Sciatic nerve (tissue), 2 donors: ENCODE data around the gene FFAR3. TPM values are rescaled to one million over a fixed set of nuclear protein-coding genes. Genes with fewer than 3 reads are reported as not detected.
A peak's percentile ranks its signal among the peaks of the same experiment; 100 is the strongest.

ENCODE experiments used
- ATAC-seq: fragments of 200-7000 bp; cut with Tn5 transposase; one replicate; pipeline ENCODE4 v1.9.1; 2020; ENCODE audit warnings: mild to moderate bottlenecking, moderate library complexity
- DNase-seq: peaks from one replicate; pipeline ENCODE4 v3.0.0-alpha.2; 2020; ENCODE audit warnings: low spot score
- intact Hi-C: fragments of 100-400 bp; cut with DNase I; formaldehyde crosslinking; loops from one replicate; pipeline ENCODE4 v1.14.2; 2022
- total RNA-seq: library from RNA; stranded (reverse); fragmentation: NEBNext Ultra II Directional; extraction: Animal tissue kit (Norgen Biotek cat#: 25700); gene quantifications from one replicate; pipeline ENCODE4 v1.2.1, GENCODE V29; 2021
- donor health status: DM: no; HTN: no; CAD: no.
- donor health status: DM: no; HTN: no; CAD: no.

The FFAR3 gene
- total RNA-seq, 1 donor from 2014 or later, result 0.76 TPM

DNA sequence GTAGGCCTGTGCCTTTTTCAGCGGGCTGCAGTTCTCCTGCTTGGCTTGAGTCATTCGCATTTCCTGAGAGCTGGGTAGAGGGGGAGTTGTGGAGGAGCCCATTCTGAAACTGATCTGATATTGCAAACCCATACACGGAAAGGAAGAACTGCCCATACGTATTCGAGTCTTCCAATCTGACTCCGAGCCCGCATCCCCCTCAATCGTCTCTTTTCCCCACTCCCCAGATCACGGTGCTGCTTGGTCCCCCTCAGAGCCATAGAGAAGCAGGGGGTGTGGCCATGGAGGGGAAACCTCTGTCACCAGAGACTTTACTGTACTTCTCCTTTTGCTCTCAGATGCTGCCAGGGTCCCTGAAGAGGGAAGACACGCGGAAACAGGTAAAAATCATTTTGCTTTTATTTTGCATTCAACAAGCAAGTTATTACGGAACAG is 29.4 kb upstream of the FFAR3 start, which contains the start of gene CD22:
Gene CD22 (plus strand): TSS at position 337 of the 435 bp plus-strand sequence. CDS start 2,854 bp downstream, outside the sequence.
- DNase-seq (no peak), ATAC-seq (no peak)
- intact Hi-C loops, result no loop called here

DNA sequence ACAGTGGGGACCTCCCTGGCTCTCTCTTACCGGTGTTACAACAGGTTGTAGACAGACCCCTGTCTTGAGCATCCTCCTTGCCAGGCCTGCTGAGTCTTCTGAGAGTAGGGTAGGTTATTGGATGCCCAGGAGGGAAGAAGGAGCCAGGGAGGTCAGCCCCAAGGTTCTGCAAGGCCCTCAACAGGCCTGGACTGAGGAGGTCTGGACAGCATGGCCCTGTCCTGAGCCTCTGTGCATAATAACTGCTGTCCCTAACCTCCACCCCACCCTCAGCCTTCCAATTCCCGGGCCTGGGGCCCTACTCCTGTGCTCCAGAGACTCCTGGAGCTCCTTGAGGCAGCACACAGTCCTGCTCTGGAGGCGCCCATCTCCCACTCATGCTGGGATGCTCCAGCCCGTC is 28.9 kb upstream of the FFAR3 start:
- ATAC-seq, result no peak
- intact Hi-C loops, result no loop called here
- DNase-seq, result no peak

DNA sequence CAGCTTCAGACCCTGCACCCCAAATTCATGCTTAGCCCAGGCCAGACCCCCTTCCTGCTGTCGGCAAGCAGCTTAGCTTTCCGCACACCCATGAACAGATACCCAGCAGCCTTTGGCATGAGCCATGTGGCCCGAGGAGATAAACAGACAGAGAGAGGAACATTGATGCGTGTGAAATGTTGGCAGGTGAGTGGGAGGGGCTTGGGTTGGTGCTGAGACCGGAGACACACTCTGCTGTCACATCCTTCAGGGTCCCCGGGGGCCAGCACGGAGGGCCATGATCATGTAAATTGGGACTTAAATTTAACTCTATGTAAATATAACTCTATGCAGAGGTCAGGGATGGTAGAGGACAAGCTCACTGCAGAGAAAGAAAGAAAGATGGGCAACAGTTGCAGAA is 27.8 kb upstream of the FFAR3 start:
- ATAC-seq (no peak), DNase-seq (no peak)
- intact Hi-C loops, result no loop called here

DNA sequence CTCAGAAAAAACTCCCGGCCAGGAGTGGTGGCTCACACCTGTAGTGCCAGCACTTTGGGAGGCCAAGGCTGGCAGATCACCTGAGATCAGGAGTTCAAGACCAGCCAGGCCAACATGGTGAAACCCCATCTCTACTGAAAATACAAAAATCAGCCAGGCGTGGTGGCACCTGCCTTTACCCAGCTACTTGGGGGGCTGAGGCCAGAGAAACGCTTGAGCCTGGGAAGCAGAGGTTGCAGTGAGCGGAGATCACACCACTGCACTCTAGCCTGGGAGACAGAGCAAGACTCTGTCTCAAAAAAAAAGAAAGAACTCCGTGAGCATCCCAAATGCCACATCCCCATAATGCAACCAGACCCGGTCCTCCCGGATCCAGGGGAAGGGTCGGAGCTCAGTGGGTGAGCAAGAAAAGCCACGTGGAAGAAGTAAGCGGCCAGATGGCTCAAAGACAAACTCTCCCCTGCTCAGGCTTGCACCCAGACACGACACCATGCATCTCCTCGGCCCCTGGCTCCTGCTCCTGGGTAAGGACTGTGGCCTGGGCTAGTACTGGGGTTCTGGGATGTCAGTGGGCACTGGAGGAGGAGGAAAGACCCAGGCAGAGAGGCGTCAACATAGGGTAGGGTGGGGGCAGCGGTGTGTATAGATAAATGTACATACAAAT is 26.6 kb upstream of the FFAR3 start:
- no peak for ATAC-seq
- intact Hi-C loops, result no loop called here

DNA sequence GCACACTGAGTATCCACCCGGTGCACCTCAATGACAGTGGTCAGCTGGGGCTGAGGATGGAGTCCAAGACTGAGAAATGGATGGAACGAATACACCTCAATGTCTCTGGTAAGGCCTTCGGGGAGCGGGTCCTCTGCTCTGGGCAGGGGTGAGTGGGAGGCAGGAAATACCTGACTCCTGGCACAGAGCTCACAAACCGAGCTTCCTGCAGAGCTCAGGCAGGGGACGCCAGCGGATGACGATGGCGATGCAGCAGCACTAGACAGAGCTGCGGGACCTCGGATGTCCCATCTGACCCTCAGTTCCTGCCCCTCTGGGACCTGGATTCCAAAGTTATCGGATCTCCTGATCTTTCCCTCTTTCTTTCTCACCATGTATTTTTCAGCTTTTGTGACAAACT is 25.4 kb upstream of the FFAR3 start:
- ATAC-seq (no peak), DNase-seq (no peak)
- intact Hi-C loops, result no loop called here

More for the DNA sequence above, 26.6 kb upstream of the FFAR3 start:
- DNase-seq, result no peak

DNA sequence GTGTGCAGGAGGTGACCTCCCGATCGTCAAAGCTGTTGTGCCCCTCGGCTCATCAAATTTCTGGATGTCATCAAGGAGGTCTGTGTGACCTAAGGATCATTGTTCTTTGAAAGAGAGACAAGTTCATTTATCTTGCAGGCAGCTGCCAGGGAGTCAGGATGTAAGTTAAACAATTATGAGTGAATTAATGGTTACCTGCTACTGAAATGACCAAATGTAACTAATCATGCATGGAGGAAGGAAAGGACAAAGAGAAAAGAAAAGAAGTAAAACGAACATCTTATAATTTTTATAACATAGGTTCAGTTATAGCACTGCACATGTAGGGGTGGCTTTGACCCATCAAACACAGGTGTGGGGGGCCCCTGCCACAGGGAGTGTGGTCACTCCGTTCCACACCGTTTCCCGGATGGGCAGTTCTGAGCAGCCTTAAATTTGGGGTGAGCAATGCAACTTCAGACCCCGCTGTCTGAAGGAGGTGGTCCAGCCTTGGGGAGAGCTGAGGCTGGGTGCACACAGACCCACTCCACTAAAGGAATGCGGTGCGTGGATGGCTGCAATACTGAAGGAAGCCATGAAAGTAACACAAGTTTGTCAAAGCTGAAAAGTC is 24.0 kb upstream of the FFAR3 start:
- ATAC-seq (no peak), DNase-seq (no peak)
- intact Hi-C loops, result no loop called here

DNA sequence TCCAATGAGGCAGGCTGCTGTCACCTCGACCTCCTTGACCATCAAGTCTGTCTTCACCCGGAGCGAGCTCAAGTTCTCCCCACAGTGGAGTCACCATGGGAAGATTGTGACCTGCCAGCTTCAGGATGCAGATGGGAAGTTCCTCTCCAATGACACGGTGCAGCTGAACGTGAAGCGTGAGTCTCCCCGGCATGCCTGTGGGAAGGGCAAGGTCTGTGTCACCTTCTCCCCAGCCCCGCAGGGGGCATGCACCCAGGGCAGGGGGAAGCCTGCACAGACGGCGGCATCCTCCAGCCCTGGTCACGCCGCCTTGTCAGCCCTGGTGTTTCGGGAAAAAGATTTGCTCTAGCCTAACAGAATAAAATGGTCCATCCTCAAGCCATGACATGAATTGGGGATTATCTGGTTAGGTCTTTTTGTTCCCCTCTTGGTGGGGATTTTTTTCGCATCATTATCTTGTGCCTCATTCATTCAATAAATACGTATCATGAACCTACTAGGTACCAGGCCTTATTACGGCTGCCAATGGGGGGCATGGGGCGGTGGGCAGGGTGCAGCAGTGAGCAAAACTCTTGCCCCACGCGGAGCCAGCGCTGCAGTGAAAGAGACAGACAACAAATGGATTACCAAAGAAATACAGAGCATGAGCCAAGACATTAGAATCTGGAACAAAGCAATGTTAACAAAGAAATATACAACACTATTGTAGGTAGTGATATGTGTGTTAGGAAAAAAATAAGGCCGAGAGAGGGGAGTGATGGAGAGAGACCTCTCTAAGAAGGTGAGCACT is 21.9 kb upstream of the FFAR3 start:
- ATAC-seq (no peak), DNase-seq (no peak)
- intact Hi-C loops, result no loop called here

DNA sequence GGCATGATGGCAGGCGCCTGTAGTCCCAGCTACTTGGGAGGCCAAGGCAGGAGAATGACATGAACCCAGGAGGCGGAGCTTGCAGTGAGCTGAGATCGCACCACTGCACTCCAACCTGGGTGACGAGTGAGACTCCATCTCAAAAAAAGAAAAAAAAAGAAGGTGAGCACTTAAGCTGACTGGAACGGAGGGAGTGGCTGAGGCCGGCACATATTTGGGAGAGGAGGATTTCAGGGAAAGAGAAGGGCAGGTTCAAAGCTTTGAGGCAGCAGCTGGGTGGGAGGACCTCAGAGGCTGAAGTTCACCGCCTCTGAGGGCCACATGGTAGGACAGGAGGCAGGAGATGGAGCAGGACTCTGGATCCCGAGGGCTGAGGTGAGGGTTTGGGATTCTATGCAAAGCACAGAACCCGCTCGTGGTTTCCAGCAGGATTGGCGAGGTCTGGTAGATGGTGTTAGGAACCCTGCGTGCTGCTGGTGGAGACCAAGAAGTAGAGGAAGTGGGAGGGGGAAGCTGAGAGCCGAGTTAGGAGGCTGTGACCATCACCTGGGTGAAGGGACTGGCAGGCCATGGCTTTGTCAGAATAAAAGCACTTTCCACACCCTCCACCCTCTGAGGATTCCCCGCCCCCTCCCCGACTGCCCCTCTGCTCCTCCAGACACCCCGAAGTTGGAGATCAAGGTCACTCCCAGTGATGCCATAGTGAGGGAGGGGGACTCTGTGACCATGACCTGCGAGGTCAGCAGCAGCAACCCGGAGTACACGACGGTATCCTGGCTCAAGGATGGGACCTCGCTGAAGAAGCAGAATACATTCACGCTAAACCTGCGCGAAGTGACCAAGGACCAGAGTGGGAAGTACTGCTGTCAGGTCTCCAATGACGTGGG is 20.9 kb upstream of the FFAR3 start:
- intact Hi-C loops, result no loop called here
- ATAC-seq, result no peak
- no peak for DNase-seq

DNA sequence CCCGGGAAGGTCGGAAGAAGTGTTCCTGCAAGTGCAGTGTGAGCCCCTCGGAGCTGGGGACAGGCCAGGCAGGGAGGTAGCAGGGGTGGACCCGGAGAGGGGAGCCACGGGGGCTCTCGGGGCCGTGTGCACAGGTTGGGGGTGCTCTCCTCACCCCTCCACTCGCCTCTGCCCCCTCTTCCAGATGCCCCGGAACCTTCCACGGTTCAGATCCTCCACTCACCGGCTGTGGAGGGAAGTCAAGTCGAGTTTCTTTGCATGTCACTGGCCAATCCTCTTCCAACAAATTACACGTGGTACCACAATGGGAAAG is 20.3 kb upstream of the FFAR3 start:
- no peak for DNase-seq
- no peak for ATAC-seq
- intact Hi-C loops, result no loop called here

DNA sequence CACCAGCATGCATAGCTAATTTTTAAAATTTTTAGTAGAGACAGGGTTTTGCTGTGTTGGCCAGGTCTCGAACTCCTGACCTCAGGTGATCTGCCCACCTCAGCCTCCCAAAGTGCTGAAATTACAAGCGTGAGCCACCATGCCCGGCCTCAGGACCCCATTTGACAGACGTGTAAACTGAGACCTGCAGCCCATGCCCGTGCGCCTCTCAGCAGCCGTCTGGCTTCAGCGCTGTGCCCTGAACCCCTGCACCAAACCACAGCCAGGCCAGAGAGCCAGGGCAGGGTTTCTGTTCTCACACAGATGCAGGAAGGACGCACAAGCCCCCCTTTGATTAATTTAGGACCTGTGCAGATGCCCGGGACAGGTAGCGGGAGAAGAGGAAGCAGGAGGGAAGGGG is 17.8 kb upstream of the FFAR3 start:
- intact Hi-C loops, result no loop called here
- no peak for DNase-seq
- ATAC-seq, result no peak

DNA sequence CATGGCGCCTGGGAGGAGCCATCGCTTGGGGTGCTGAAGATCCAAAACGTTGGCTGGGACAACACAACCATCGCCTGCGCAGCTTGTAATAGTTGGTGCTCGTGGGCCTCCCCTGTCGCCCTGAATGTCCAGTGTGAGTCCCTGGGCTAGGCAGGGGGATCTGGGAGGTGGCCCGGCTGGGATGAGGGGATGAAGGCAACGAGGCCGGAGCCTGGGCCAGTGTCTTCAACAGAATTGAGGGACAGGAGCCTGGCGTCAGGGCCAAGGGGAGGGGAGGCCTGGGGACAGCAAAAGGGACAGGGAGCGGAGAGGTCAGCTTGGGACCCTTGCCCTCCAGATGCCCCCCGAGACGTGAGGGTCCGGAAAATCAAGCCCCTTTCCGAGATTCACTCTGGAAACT is 17.3 kb upstream of the FFAR3 start:
- no peak for ATAC-seq
- DNase-seq, result no peak
- intact Hi-C loops, result no loop called here

DNA sequence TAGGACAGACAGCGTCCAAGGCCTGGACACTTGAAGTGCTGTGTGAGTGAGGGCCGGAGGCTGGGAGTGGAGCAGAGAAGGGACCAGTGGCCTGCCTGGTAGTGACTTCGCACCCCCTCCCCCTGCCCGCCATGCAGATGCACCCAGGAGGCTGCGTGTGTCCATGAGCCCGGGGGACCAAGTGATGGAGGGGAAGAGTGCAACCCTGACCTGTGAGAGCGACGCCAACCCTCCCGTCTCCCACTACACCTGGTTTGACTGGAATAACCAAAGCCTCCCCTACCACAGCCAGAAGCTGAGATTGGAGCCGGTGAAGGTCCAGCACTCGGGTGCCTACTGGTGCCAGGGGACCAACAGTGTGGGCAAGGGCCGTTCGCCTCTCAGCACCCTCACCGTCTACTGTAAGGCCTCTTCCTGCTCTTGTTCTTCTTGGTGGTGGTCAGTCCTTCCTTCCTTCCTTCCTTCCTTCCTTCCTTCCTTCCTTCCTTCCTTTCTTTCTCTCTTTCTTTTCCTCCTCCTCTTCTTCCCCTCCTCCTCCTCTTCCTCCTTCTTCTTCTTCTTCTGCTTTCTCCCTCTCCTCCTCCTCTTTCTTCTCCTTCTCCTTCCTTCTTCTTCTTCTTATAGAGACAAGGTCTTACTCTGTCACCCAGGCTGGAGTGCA is 16.6 kb upstream of the FFAR3 start:
- DNase-seq (no peak), ATAC-seq (no peak)
- intact Hi-C loops, result no loop called here

DNA sequence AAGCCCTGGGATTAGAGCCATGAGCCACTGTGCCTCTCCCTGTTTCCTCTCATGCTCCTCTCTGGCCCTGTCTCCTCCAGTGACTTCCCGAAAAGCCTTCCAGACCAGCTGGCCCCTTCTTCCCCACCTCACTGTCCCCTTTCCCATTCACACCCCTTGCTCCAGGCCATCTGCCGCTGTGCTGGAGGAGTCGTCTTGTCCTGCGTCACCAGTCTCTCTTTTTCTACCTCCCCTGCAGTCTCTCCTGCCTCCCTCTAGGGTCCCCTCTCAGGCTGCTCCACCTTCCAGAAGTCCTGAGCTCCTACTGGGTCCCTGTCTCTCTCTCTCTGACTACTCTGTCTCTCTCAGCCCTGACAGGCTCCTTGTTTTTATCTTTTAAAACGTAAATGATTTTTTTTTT is 15.8 kb upstream of the FFAR3 start:
- ATAC-seq (no peak), DNase-seq (no peak)
- intact Hi-C loops, result no loop called here

DNA sequence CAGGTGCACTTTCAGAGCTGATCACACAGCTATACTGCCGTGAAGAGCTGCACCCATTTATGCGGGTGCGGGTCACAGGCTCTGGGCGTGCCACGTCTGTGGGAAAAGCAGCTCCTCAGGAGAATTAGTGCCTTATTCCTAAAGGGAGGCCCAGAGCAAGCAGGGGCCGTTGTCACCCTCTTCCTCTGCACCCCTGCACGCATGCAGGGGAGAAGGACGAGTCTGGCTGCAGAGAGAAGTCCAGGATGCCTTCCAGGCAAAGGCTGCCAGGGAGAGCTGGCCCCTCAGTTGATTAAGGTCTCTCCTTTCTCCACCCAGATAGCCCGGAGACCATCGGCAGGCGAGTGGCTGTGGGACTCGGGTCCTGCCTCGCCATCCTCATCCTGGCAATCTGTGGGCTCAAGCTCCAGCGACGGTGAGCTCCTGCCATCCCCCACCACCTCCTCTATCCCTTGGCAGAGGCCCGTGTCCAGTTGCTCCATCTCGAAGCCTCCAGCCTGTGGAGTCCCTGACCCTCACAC is 13.7 kb upstream of the FFAR3 start:
- no peak for ATAC-seq
- peak; percentile 42 for DNase-seq
- intact Hi-C loops, result no loop called here

DNA sequence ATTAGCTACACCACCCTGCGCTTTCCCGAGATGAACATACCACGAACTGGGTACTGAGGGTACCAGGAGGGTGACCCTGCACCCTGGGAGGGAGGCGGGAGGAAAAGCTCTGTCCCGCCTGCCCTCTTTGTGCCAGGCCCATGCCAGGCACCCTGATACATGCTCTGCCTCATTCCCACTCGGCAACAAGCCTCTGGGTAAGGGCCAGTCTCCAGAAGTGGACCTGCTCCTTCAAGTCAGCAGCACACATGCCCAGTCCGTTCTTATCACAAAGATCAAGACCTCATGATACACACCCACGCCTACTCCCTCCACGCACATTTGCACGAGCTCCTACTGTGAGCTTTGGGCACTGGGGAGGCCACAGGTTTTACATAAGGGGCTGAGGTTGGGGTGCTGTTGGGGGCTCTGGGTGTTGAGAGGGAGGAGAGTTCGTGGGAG is 12.6 kb upstream of the FFAR3 start:
- intact Hi-C loops, result no loop called here
- DNase-seq (peak; percentile 34), ATAC-seq (no peak)

DNA sequence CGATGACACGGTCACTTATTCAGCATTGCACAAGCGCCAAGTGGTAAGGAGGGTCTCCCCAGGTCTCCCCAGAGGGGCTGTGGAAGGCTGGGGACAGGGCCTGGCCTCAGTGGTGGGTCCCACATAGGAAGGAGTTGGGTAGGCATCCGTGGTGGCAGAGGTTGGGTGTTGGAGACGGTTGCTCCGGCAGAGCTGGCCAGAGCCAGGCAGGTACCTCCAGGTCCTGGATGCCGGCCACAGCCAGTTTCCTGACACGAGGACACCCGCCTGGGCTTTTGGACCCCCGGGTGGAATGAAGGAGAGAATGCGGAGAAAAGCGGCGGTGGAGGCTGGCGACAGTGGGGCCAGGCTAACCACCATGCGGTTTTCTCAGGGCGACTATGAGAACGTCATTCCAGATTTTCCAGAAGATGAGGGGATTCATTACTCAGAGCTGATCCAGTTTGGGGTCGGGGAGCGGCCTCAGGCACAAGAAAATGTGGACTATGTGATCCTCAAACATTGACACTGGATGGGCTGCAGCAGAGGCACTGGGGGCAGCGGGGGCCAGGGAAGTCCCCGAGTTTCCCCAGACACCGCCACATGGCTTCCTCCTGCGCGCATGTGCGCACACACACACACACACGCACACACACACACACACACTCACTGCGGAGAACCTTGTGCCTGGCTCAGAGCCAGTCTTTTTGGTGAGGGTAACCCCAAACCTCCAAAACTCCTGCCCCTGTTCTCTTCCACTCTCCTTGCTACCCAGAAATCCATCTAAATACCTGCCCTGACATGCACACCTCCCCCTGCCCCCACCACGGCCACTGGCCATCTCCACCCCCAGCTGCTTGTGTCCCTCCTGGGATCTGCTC is 11.8 kb upstream of the FFAR3 start:
- ATAC-seq (peak; percentile 8), DNase-seq (peak; percentile 67)
- intact Hi-C loops, result no loop called here

DNA sequence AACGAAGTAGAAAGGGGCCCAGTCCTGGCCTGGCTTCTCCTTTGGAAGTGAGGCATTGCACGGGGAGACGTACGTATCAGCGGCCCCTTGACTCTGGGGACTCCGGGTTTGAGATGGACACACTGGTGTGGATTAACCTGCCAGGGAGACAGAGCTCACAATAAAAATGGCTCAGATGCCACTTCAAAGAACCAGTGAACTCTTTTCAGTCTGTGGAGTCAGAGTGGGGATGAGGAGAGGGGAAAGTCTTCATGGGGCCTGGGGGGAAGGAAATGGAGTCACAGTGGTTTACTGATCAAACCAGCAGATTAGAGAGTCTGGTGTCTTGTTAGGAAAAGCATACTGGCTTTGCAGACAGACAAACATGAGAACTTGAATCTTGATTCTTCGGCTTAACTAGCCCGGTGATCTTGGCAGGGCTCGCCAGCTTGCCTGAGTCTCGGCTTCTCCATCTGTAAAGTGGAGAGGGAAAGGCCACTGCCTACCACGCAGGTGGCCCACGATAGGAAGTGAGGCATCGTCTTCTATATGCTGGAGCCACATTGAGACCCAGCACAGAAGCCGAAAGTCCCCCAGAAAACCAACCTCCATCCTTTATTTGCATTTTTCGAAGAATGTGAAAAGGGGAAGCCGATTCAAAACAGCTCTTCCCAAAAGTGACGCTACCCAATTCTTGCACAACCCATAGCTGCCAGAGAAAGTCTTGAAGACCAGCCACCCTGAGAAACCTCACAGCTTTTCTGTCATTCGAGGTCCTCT is 10.9 kb upstream of the FFAR3 start, which contains the start of gene FFAR1:
Gene FFAR1 (plus strand): TSS at position 732 of the 759 bp plus-strand sequence. CDS start 3,650 bp downstream, outside the sequence.
- DNase-seq (peak; percentile 49), ATAC-seq (peak; percentile 34)
- intact Hi-C loops, result no loop called here
